Osteoblast (primary cell): ENCODE data around the gene NUP98. TPM values are rescaled to one million over a fixed set of nuclear protein-coding genes. Genes with fewer than 3 reads are reported as not detected.

Experiments used
- DNase-seq: peaks from one replicate; pipeline ENCODE4 v3.0.0; 2011; ENCODE audit warnings: low spot score, mixed read lengths; ENCODE audit not compliant: insufficient read length; ENCODE audit errors: missing footprints
- H2AFZ ChIP-seq: 2 replicates; pipeline ENCODE4 v1.6.0; 2011; ENCODE audit warnings: mild to moderate bottlenecking, low read length
- H3K27ac ChIP-seq: 2 replicates; pipeline ENCODE4 v1.5.1; 2011; ENCODE audit warnings: mild to moderate bottlenecking, low read depth, low read length, moderate library complexity
- H3K27me3 ChIP-seq: 2 replicates; pipeline ENCODE4 v1.6.0; 2012; ENCODE audit warnings: mild to moderate bottlenecking, control low read depth, inconsistent platforms, low read length, moderate library complexity; ENCODE audit not compliant: insufficient read depth
- H3K36me3 ChIP-seq: 2 replicates; pipeline ENCODE4 v1.5.1; 2011; ENCODE audit warnings: mild to moderate bottlenecking, low read length, control low read depth, moderate library complexity; ENCODE audit not compliant: insufficient read depth
- H3K4me1 ChIP-seq: 2 replicates; pipeline ENCODE4 v1.5.1; 2011; ENCODE audit warnings: mild to moderate bottlenecking, low read length, control low read depth, moderate library complexity; ENCODE audit not compliant: insufficient read depth
- H3K4me2 ChIP-seq: 2 replicates; pipeline ENCODE4 v1.6.0; 2011; ENCODE audit warnings: mild to moderate bottlenecking, low read length; ENCODE audit not compliant: insufficient read depth
- H3K4me3 ChIP-seq: fragments of 200-600 bp; sonication (generic); 3 replicates; pipeline ENCODE4 v1.5.1; 2012; ENCODE audit warnings: mild to moderate bottlenecking, low read length, inconsistent platforms; ENCODE audit not compliant: insufficient read depth
- H3K79me2 ChIP-seq: 2 replicates; pipeline ENCODE4 v1.6.0; 2012; ENCODE audit warnings: mild to moderate bottlenecking, low read length, control low read depth, inconsistent platforms; ENCODE audit not compliant: insufficient read depth
- H3K9me3 ChIP-seq: 2 replicates; pipeline ENCODE4 v1.5.1; 2011; ENCODE audit warnings: low read depth, low read length, control low read depth
- H4K20me1 ChIP-seq: 2 replicates; pipeline ENCODE4 v1.6.0; 2012; ENCODE audit warnings: mild to moderate bottlenecking, low read length, control low read depth; ENCODE audit not compliant: insufficient read depth
- total RNA-seq: library from RNA; depleted of rRNA; stranded (reverse); fragments of >200 nt; gene quantifications from 2 replicates; pipeline ENCODE4 v1.2.3, GENCODE V29; 2012
- TF ChIP-seq, protein P1 (sequence below): IDR thresholded peaks from 2 replicates; pipeline ENCODE4 v1.5.1; 2011; ENCODE audit warnings: mild to moderate bottlenecking, low read depth, low read length, moderate library complexity; ENCODE audit errors: extremely low read depth

Gene NUP98
- total RNA-seq, 1 donor = 114 TPM

DNA sequence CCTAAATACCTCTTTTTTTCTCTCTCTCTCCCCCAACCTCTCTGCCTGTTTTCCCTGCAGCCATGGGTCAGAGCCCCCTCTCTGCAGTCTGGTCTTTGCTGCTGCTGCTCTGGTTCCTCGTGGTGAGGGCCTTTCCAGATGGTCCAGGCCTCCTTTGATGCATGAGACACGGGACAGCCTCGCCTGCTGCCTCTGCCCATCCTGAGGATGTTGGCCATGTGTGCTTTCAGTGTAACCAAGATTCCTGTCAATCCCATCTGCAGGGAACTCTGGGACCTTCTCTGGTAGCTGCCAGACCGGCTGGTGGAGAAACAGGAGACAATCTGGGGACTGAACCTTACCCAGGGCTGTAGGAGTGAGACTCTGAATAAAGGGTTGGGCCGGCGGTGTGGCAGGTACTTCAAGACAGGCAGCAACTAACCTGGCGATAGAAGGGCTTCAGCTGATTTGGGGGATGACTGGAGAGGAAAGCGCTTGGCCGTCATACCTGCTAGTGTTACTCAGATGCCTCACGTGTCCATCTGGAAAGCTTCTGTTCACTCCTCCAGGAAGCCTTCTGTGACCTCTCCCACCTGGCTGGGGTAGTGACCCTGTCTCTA lies 133.2 kb downstream of the NUP98 start:
- H3K4me1 ChIP-seq = no peaks in the 10 kb centered on the region
- H3K4me2 ChIP-seq = no peak overlapping the region
- no peak overlapping the region for H3K27ac ChIP-seq
- H3K79me2 ChIP-seq = no peaks in the 10 kb centered on the region
- H3K27me3 ChIP-seq = no peaks in the 10 kb centered on the region
- DNase-seq = peak; percentile 44
- H4K20me1 ChIP-seq = no peaks in the 10 kb centered on the region
- peaks cover 22% of the 10 kb centered on the region for H3K36me3 ChIP-seq
- no peaks in the 10 kb centered on the region for H3K9me3 ChIP-seq
- H2AFZ ChIP-seq = no peak overlapping the region
- TF ChIP-seq, protein P1, sequence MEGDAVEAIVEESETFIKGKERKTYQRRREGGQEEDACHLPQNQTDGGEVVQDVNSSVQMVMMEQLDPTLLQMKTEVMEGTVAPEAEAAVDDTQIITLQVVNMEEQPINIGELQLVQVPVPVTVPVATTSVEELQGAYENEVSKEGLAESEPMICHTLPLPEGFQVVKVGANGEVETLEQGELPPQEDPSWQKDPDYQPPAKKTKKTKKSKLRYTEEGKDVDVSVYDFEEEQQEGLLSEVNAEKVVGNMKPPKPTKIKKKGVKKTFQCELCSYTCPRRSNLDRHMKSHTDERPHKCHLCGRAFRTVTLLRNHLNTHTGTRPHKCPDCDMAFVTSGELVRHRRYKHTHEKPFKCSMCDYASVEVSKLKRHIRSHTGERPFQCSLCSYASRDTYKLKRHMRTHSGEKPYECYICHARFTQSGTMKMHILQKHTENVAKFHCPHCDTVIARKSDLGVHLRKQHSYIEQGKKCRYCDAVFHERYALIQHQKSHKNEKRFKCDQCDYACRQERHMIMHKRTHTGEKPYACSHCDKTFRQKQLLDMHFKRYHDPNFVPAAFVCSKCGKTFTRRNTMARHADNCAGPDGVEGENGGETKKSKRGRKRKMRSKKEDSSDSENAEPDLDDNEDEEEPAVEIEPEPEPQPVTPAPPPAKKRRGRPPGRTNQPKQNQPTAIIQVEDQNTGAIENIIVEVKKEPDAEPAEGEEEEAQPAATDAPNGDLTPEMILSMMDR = no peak
- H3K4me3 ChIP-seq = no peak overlapping the region

DNA sequence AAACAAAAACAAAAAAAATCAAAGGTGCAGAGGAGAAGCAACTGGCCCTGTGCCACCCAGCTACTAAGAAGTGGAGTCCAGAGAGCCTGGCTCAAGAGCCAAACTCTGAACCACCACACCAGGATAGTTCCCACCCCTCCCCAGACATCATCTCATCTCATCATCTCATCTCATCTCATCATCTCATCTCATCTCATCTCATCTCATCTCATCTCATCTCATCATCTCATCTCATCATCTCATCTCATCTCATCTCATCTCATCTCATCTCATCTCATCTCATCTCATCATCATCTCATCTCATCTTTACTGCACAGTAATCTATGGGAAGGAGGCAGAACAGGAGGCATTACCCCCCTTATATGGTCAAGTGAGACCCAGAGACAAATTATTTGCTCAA lies 134.5 kb downstream of the NUP98 start:
- no peak overlapping the region for H3K4me2 ChIP-seq
- H3K27me3 ChIP-seq = no peaks in the 10 kb centered on the region
- H3K4me1 ChIP-seq = no peaks in the 10 kb centered on the region
- H3K9me3 ChIP-seq = no peaks in the 10 kb centered on the region
- H3K27ac ChIP-seq = no peak overlapping the region
- H2AFZ ChIP-seq = no peak overlapping the region
- H3K4me3 ChIP-seq = no peak overlapping the region
- H3K36me3 ChIP-seq = peaks cover 19% of the 10 kb centered on the region
- no peak for DNase-seq
- TF ChIP-seq, protein P1 = no peak
- H3K79me2 ChIP-seq = no peaks in the 10 kb centered on the region
- no peaks in the 10 kb centered on the region for H4K20me1 ChIP-seq

DNA sequence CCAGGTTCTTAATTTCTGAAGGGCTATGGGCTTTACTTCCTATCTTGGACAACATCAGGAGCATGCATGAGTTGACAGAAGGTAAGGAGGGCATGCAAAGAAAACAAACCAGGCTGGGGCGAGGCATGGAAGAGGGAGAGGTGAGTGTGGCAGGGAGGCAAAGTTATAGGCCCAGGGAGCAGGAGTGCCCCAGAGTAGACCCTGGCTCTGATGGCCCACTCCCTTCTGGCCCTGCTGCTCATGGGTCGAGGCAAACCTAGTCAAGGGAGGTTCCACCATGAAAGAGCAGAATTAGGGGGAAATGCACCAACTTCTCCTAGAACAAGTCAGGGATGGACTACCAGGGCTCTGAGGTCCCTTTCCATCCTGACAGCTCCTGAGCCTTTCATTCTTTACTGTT lies 136.4 kb downstream of the NUP98 start:
- H3K4me3 ChIP-seq = no peak overlapping the region
- TF ChIP-seq, protein P1 = no peak
- DNase-seq = peak; percentile 61
- no peaks in the 10 kb centered on the region for H4K20me1 ChIP-seq
- no peak overlapping the region for H2AFZ ChIP-seq
- no peaks in the 10 kb centered on the region for H3K27me3 ChIP-seq
- no peak overlapping the region for H3K4me2 ChIP-seq
- no peaks in the 10 kb centered on the region for H3K4me1 ChIP-seq
- no peaks in the 10 kb centered on the region for H3K9me3 ChIP-seq
- H3K27ac ChIP-seq = no peak overlapping the region
- peaks cover 13% of the 10 kb centered on the region for H3K36me3 ChIP-seq
- no peaks in the 10 kb centered on the region for H3K79me2 ChIP-seq

DNA sequence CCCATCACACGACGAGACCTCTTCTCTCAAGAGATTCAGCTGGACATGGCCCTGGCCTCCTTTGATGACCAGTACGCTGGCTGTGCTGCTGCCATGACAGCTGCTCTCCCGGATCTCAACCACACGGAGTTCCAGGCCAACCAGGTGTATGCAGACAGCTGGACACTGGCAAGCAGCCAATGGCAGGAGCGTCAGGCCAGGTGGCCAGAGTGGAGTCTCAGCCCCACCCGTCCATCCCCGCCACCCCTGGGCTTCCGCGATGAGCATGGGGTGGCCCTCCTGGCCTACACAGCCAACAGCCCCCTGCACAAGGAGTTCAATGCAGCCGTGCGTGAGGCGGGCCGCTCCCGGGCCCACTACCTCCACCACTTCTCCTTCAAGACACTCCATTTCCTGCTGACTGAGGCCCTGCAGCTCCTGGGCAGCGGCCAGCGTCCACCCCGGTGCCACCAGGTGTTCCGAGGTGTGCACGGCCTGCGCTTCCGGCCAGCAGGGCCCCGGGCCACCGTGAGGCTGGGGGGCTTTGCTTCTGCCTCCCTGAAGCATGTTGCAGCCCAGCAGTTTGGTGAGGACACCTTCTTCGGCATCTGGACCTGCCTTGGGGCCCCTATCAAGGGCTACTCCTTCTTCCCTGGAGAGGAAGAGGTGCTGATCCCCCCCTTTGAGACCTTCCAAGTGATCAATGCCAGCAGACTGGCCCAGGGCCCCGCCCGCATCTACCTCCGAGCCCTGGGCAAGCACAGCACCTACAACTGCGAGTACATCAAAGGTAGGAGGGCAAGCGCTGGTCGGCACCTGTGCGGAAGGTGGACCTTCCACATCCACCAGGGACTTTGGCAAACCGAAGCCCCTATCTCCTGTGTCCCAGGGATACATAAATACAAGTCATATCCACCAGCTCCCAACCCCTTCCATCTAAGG lies 137.5 kb downstream of the NUP98 start:
- no peak for DNase-seq
- no peak overlapping the region for H3K4me3 ChIP-seq
- peaks cover 8% of the 10 kb centered on the region for H3K27me3 ChIP-seq
- no peak overlapping the region for H3K4me2 ChIP-seq
- no peaks in the 10 kb centered on the region for H4K20me1 ChIP-seq
- H3K4me1 ChIP-seq = no peaks in the 10 kb centered on the region
- H3K36me3 ChIP-seq = peaks cover 7% of the 10 kb centered on the region
- H3K9me3 ChIP-seq = no peaks in the 10 kb centered on the region
- H2AFZ ChIP-seq = no peak overlapping the region
- H3K79me2 ChIP-seq = no peaks in the 10 kb centered on the region
- H3K27ac ChIP-seq = no peak overlapping the region
- TF ChIP-seq, protein P1 = no peak
